22Rv1 (cell line): ENCODE data around the gene MIPOL1.

Experiments
- CTCF ChIP-seq: fragments of 450-650 bp; IDR thresholded peaks from 2 replicates; pipeline ENCODE4 v1.5.1; 2017; ENCODE audit warnings: mild to moderate bottlenecking
- ZFX ChIP-seq: fragments of 450-650 bp; IDR thresholded peaks from 2 replicates; pipeline ENCODE4 v1.6.1; 2017; ENCODE audit warnings: antibody characterized with exemption, borderline replicate concordance

GRCh38 chr14:37403626-37404025 is 205.9 kb downstream of the MIPOL1 start:
- no peak for TF ChIP-seq CTCF
- no peak for TF ChIP-seq ZFX
